A549 (cell line): Measurements from ENCODE around the gene DAW1.

ENCODE experiments used
- CHD4 ChIP-seq: fragments of 200-600 bp; sonication (generic); IDR thresholded peaks from 2 replicates; pipeline ENCODE4 v1.6.1; 2016; ENCODE audit warnings: antibody characterized with exemption, mild to moderate bottlenecking, borderline replicate concordance
- CTCF ChIP-seq: fragments of >200 bp; sonication (Bioruptor Twin); formaldehyde crosslinking; IDR thresholded peaks from 3 replicates; pipeline ENCODE4 v1.5.1; 2016

DNA sequence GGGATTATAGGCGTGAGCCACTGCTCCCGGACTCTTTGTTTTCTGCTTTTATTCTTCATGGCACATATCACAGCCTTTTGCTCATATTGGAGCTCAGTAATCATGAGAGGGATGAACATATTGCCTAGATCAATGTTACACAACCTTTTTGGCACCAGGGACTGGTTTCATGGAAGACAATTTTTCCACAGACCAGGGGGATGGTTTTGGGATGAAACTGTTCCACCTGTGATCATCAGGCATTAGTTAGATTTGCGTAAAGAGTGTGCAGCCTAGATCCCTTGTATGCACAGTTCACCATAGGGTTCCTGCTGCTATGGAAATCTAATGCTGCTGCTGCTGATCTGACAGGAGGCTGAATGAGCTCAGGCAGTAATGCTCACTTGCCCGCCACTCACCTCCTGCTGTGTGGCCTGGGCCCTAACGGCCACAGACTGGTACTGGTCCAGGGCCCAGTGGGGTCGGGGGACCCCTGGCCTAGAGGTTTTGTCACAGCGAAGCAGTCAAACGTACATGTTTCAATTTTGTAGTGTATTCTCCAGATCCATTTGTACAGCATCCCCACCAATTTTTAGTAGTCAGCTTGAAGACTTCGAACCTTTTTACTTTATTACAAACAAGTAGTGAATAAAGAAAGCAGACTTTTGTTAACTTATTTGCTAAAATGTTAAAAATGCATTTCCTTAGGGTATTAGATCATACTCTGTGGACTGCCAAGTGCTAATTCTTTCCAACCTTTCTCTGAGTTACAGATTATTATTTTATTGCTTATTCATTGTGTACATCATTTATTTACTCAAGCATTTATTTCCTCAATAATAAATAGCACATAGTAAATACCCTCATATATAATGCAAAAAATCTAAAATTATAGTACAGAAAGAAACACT is 6.2 kb downstream of the DAW1 start:
- TF ChIP-seq CHD4 (no peak), CTCF (no peak)
